IPS-NIHi7 (cell line): Measurements from ENCODE around the gene GNAI3.
A peak's percentile ranks its signal among the peaks of the same experiment; 100 is the strongest.

ENCODE experiments used
- DNase-seq: peaks from one replicate; pipeline ENCODE4 v3.0.0; 2012; ENCODE audit warnings: mixed read lengths; ENCODE audit errors: extremely low spot score

GNAI3 gene

DNA sequence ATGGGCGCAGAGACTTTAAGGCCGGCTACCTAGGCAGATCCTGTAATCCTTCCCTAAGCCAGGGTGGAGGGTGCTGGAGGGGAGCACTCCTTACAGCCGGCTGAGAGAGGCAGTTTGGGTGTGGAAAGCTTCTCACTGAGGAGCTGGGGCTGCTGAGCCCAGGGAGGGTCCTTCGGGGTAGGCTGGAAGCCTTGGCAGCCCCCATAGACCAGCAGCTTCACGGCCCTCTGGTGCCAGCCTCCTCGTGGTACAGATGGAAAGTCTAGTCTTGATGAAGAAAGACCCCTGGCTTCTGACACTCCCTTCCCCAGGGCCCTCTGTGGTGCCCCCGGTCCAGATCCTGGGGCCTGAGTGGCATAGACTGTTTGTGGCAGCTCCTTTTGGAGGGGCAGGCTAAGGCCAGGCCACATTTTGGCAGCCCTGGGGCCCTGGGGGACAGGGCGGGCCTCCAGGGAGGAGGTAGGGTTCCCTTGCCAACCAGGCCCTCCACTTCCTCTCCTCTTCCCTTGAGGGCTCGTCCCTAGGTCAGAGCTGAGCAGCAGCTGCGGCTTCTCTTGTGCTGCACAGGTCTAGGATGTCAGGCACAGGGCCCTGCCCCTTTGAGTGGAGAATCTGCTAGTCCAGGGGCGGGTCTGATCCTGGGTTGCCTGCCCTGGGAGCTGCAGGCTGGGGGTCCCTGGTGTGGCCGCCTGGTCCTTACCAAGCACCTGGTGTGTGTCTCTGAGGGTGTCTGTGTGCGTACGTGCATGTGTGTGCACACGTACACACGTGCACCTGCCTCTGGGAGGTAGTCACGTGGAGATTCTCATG is 76.0 kb downstream of the GNAI3 start:
- DNase-seq: no peak

DNA sequence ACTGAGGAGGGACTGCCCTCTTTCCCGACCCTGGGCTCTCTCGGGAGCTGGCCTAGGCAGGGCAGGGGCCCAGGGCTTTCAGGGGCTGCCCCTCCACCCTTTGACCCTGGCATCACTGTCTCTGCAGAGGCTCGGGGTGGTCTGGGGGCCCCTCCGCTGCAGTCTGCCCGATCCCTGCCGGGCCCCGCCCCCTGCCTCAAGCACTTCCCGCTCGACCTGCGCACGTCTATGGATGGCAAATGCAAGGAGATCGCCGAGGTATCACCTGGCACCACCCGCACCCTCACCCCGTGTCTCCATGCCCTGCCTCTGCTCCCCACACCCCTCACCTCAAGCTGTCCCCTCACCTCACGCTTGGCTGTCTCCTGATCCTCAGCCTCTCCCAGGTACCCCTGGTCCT is 76.8 kb downstream of the GNAI3 start:
- DNase-seq: no peak

DNA sequence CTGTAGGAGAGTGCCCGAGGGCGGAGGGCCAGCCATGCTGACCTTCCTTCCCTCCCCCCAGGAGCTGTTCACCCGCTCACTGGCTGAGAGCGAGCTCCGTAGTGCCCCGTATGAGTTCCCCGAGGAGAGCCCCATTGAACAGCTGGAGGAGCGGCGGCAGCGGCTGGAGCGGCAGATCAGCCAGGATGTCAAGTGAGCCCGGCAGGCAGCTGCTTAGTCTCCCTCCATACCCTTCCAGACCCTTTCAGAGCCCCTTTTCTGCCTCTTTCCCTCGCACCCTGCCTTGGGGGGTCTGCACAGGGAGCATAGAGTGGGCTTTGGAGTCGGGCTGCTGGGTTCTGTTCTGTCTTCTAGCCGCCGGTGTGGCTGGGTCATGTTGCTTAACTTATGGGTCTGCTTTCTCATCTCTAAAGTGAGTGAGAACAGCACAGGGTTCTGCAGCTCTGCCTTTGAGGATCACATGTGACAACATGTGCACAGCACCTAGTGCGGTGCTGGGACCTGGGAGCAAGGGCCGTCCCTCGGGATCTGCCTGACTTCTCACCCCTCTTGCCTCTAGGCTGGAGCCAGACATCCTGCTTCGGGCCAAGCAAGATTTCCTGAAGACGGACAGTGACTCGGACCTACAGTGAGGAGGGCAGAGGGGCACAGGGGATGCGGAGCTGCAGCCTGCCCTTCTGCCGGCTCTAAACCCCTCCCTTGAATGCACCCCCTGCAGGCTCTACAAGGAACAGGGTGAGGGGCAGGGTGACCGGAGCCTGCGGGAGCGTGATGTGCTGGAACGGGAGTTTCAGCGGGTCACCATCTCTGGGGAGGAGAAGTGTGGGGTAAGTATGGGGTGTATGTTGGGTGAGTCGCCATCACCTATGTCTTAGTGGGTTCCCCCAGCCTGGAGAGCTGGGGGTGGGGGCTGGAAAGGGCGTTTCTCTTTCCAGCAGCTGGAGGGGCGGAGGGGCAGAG is 77.5 kb downstream of the GNAI3 start:
- no peak for DNase-seq

DNA sequence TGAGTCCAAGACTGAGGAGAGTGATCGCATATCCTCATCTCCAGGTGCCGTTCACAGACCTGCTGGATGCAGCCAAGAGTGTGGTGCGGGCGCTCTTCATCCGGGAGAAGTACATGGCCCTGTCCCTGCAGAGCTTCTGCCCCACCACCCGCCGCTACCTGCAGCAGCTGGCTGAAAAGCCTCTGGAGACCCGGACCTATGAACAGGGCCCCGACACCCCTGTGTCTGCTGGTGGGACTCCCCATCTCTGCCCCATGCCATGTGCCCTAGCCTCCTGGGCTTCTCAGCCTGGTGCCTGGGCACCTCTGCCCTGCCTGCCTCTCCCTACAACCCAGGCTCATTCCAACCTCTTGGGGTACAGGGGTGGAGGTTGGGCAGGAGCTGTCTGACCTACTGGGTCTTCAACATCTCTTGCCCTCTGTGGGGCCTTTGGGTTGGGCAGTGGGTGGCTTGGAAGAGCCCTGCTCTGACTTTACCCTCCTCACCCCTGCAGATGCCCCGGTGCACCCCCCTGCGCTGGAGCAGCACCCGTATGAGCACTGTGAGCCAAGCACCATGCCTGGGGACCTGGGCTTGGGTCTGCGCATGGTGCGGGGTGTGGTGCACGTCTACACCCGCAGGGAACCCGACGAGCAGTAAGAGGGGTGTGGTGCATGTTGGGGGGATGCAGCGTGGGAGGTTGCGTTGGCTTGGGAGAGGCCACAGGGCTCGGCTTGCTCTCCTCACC is 78.4 kb downstream of the GNAI3 start:
- DNase-seq: no peak

DNA sequence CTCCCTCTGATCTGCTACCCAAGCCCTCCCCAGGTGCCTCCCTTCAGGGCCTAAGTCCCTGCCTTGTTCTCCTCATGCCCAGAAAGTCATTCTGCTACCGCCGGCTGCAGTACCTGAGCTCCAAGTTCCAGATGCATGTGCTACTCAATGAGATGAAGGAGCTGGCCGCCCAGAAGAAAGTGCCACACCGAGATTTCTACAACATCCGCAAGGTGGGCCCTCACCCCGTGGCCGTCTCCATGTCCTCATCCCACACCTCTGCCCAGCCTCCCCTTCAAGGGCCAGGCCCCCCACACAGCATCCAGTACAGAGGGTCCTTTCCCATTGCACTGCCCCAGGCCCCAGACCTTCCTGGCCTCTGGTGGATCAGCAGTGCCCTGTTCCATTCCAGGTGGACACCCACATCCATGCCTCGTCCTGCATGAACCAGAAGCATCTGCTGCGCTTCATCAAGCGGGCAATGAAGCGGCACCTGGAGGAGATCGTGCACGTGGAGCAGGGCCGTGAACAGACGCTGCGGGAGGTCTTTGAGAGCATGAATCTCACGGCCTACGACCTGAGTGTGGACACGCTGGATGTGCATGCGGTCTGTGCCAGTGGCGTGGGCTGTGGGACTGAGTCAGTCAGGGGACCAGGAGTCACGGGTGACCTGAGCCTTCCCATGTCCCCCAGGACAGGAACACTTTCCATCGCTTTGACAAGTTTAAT is 79.4 kb downstream of the GNAI3 start:
- DNase-seq: no peak

DNA sequence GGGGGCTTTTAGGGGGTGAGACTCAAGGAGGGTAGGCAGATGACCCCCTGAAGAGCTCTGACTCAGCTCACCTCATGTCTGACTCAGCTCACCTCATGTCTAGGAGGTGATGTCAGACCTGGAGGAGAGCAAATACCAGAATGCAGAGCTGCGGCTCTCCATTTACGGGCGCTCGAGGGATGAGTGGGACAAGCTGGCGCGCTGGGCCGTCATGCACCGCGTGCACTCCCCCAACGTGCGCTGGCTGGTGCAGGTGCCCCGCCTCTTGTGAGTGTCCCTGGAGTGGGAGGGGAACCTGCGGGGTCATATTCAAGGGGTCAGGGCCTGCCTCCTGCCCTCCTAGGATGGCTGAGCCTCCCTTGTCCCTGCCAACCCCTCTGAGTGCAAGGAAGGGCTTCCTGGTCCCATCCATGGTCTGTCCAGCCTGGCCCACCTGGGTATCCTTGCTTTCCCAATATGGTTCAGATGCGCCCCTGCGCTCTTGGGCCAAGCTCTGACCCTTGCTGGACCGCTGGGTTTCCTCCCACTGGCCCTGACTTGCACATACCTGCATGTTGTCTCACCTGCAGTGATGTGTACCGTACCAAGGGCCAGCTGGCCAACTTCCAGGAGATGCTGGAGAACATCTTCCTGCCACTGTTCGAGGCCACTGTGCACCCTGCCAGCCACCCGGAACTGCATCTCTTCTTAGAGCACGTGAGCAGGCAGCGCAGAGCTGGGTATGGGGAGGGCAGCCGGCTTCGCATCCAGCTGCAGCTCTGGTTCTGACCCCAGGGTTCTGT is 80.3 kb downstream of the GNAI3 start:
- no peak for DNase-seq

DNA sequence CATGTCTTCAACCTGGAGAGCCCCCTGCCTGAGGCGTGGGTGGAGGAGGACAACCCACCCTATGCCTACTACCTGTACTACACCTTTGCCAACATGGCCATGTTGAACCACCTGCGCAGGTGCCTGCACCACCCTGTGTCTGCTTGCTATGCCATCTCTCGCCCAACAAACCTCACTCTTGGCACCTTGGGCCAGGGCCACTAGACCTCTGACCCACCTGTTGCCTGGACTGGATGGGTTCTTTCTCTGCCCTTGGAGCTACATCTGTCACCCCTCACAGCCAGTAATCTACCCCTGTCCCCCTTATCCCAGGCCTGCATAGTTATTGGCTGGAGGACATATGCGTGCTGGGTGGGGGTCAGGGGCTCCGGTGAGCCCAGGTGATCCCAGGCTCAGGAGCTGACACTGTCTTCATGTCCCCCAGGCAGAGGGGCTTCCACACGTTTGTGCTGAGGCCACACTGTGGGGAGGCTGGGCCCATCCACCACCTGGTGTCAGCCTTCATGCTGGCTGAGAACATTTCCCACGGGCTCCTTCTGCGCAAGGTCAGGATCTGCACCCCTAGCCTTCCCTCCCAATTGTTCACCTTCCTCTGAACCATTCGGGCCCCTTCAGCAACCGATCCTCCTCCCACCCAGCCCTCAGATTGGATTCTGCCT is 81.1 kb downstream of the GNAI3 start:
- DNase-seq: no peak

DNA sequence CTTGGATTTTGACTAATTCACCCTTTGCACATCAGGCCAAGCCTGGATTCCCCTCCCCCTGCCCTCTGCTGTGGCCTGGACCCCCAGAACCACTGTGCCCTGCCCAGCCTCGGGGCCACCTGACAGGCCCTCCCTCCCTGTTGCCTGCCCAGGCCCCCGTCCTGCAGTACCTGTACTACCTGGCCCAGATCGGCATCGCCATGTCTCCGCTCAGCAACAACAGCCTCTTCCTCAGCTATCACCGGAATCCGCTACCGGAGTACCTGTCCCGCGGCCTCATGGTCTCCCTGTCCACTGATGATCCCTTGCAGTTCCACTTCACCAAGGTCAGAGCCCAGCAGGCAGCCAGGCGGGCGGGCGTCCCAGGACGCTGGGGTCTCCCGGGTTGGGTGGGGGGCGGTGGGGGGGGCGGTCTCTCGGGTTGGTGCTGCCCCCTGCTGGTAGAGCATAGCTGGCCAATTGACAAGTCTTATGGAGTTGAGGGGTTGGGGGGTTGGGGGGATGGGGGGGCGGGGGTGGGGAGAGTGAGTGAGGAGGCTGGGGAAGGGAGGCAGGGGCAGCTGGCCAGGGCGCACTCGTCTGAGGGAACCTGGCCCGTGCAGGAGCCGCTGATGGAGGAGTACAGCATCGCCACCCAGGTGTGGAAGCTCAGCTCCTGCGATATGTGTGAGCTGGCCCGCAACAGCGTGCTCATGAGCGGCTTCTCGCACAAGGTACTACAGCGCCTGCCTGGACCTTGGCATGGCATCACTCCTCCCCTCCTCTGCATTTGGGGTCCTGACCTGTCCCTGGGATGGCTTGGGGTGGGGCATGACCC is 81.9 kb downstream of the GNAI3 start:
- DNase-seq: peak; percentile 73

DNA sequence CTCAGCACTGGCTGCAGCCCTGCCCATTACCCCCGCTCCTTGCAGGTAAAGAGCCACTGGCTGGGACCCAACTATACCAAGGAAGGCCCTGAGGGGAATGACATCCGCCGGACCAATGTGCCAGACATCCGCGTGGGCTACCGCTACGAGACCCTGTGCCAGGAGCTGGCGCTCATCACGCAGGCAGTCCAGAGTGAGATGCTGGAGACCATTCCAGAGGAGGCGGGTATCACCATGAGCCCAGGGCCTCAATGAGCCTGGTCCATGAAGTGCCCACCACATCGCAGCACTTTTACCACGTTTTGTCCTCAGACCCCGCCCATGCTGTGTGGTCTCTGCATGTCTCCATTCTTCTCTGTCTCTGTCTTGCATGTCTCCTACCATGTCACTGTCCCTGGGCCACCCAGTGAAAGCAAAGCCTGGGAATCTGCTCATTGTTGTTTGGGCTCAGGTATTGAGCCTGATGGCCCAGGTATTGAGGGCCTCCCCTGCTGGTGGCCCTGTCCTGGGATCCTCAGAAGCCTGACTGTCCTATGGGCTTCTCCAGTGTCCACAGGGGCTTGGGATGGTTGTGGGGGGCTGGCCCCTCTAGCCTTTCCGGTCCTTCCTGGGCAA is 82.6 kb downstream of the GNAI3 start:
- DNase-seq: no peak

DNA sequence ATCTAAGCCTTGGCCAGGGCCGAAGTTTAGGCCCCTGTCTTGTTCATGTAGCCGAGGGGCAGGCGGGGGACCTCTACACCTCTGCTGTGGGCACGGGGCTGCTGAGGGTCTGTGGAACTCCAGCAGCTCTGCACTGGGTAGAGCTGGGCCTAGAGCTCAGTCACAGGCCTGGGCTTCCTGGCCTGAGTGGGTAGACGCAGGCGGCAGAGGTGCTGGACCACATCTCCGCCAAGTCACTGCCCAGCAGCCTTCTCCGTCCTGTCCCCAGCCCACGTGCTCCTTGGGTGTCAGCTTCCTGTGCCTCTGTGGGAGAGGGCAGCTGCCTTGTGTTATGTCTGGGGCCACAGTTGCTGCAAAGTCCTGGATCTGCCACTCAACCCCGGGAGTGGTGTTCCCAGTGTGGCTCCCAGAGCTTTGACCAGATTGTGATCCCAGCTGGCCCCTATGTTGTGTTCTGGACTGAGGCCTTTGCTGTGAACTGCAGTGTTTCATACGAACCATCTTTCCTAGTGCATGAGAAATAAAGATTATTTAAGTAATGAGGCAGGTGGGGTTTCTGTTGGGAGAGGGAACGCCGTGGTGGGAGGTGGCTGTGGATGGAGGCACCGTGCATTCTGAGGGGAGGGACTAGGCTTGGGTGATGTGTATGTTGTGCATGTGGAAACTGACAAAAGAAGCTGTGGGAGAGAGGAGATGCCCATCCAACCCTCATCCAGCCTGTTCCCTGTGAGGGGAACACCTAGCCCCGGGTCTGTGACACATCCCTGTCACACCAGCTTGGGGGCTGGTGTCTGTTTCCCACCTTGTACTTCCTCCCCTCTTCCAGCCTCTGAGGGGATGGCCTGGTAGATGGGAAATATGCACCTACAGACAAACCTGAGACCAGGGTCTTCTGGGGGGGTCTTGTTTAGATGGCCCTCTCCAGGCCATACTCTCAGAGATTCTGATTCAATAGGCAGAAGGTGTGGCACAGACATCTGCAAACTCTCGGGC is 83.4 kb downstream of the GNAI3 start:
- no peak for DNase-seq

DNA sequence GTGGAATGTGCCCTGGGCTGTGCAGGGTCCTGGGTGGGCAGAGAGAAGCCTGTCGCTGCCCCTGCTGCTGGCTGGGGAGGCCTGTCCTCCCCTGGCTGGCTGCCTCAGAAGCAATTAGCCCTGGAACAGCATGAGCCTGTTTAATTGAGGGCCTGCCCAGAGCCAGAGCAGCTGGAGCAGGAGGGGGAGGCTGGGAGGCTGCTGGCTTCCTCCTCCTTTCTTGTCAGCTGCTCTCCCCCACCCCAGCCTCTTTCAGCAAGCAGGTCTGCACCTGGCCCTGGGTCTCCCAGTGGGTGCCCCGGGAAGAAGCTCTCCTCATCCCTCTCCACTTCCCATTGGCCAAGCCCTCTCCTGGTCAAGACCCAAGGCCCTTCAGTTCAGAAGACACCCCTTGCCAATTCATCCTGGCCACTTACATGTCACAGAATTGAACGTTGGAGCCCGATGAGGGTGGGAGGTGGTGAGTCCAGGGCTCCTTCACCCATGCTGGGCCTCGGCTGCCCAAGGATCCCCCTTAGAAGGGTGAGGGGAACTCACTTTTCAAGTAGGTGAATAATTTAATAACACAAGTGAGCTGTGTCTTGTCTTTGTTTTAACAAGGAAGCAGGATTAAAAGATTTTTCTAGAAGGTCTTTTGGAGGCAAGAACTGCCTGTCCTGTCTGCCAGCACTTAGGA is 84.4 kb downstream of the GNAI3 start:
- no peak for DNase-seq

DNA sequence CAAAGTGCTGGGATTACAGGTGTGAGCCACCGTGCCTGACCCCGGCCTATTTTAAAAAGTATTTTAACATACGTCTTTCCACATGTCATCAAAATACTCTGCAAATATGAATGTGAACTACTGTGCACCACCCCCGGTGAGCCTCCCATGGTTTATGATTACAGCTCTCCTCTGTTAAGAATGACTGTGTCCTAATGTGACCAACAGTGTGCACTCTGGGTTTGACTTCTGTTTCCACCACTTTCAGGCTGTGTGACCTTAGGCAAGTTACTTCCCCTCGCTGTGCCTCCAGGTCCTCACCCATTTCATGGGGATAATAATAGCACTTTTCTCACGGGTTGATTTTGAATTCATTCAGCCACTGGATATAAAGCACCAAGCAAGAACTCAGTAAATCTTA is 85.9 kb downstream of the GNAI3 start:
- no peak for DNase-seq

DNA sequence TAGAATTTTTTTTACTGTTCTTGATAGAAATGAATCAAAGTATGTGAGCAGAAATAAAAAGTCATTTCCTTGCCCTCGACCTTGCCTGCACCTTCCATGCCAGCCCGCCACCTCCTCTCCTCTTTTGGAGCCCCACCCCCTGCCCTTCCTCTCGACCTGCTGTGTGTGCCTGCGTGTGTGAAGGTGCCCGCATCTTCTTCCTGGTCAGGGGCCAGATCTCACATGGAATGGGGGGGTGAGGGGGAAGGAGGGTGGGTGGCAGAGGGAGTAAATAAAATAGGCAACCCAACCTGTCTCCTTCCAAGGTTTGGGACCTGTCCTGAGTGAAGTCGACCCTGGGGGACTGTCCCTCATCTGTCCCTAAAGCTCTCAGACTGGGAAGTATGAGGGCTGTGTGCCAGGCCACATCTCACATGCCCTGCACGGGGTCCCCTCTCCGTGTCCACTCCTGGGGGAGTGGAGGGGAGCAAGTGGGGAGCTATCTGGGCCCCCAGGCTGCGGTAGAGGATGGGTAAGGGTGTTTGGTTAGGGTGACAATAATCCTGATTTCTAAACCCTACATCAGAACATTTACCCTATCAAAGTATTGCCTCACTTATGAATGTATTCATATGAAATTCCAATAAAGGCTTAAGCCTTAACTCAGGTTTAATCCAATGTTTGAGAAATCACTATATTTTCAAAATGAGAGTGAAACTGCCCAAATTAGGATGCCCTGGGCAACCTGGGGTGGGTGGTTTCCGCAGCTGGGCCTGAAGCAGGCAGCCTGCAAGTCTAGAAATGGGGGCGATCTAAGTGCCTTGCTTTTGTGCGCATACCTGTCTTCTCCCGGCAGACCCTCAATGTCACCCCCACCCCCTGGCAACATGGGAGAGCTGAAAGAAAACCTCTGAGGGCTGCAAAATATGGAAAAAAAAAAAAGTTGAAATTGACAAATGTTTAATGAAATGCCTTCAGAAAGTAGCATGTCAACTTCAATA is 86.6 kb downstream of the GNAI3 start:
- no peak for DNase-seq

DNA sequence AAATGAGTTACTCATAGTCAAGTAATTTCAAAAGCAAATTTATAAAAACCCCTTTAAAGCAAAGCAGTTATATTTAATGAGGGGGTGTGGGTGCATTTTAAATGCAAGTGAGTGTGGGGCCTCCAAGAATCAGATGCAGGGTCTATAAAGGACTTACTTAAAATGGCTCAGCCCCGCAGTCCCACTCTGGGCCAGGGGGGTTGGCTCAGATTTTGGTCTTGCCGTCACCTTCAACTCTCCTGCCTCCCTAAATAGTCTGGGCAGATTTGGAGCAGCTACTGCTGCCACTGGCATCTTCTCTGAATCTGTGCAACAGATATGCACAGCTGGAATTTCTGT is 87.4 kb downstream of the GNAI3 start:
- DNase-seq: no peak

DNA sequence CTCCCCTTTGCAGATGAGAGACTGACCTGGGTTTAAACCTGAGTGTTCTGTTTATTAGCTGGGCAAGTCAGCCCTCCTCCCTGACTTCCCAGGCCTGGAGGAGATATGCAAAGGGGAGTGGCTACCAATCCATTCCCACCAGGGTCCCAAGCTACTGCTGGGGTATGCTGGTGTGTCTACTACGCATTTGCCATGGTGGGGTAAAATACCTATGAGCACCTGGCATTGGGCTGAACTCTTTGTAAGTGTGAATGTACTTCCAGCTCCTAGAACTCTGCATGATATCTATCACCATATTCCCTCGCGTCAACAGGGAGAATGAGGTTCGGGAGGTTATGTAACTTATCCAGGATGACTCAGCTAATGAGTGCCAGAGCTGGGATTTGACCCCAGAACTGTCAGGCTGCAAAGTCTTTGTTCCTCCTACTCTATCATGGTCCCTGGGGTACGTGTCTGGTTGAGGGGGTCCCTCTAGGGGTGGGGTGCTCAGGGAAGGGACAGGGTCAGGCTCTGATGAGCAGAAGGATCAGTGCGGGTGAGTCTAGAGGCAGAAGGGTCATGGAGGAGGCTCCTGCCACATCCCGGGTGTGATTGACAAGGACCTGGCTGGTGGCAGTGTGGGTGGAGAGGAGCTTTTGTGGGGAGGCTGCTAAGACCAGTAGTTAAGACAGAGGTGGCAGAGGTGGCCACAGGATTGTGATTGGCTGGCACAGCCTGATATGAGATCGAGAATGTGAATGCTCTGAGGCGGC is 88.0 kb downstream of the GNAI3 start:
- DNase-seq: peak; percentile 58
